Stomach (tissue), 9 donors: Measurements from ENCODE around the gene NLRX1. TPM values are rescaled to one million over a fixed set of nuclear protein-coding genes. Genes with fewer than 3 reads are reported as not detected.
A peak's percentile ranks its signal among the peaks of the same experiment; 100 is the strongest.

Source experiments
- DNase-seq, 2 donors: peaks; one replicate each; pipeline versions ENCODE4 v3.0.0 to v3.0.0-alpha.2; 2013 to 2019
- H3K27ac ChIP-seq, 5 donors: fragments of 200-600 bp in 4 of 5; sonication (generic) in 4 of 5; one replicate each; pipeline ENCODE4 v1.5.1; 2013 to 2019; ENCODE audit warnings: mild to moderate bottlenecking in 1 of 5, moderate library complexity in 1 of 5
- H3K27me3 ChIP-seq, 3 donors: fragments of 200-600 bp; sonication (generic); one replicate each; pipeline ENCODE4 v1.5.1; 2017 to 2019; ENCODE audit warnings: mixed run types in 1 of 3
- H3K36me3 ChIP-seq, 4 donors: fragments of 200-600 bp; sonication (generic); 1 replicate in 3 of 4; 2 replicates in 1 of 4; pipeline ENCODE4 v1.5.1; 2016 to 2019
- H3K4me1 ChIP-seq, 4 donors: fragments of 200-600 bp; sonication (generic); one replicate each; pipeline ENCODE4 v1.5.1; 2016 to 2019
- H3K4me3 ChIP-seq, 4 donors: fragments of 200-600 bp; sonication (generic) in 3 of 4; one replicate each; pipeline ENCODE4 v1.5.1; 2016 to 2019; ENCODE audit warnings: mild to moderate bottlenecking in 1 of 4
- H3K9me3 ChIP-seq, 4 donors: fragments of 200-600 bp; sonication (generic); one replicate each; pipeline ENCODE4 v1.5.1; 2016 to 2019
- EP300 ChIP-seq: sonication (generic); formaldehyde crosslinking; IDR thresholded peaks from one replicate; pipeline ENCODE4 v1.6.1; 2017; ENCODE audit warnings: antibody characterized with exemption
- POLR2A ChIP-seq, 4 donors: fragments of 450-650 bp; IDR thresholded peaks; one replicate each; pipeline ENCODE4 v1.6.1; 2016; ENCODE audit warnings: antibody characterized with exemption in 4 of 4, control low read depth in 2 of 4, mild to moderate bottlenecking in 1 of 4, moderate library complexity in 1 of 4
- POLR2AphosphoS5 ChIP-seq, 3 donors: sonication (generic); formaldehyde crosslinking; IDR thresholded peaks; one replicate each; pipeline ENCODE4 v1.6.1; 2016; ENCODE audit warnings: antibody characterized with exemption in 3 of 3
- WGBS, 5 donors: extraction: QIAGEN DNeasy Blood & Tissue Kit in 3 of 5; methylation state at CpG; one replicate each; pipeline versions ENCODE4 v1.1.5 to v1.1.7; 2013 to 2018; 5-methylcytosine and 5-hydroxymethylcytosine counted together
- intact Hi-C: fragments of 100-400 bp; cut with DNase I; formaldehyde crosslinking; loops from one replicate; pipeline ENCODE4 v1.15.1; 2023; ENCODE audit warnings: low total_unique reads
- polyA plus RNA-seq, 3 donors: library from polyadenylated mRNA; stranded (reverse); fragments of 200-250 nt; gene quantifications; one replicate each; pipeline ENCODE4 v1.2.3, GENCODE V29; 2013
- total RNA-seq, 5 donors: library from RNA; depleted of rRNA; stranded (reverse); fragments of >200 nt; gene quantifications; one replicate each; pipeline versions ENCODE4 v1.1.0 to v1.2.3, GENCODE V29; 2014 to 2016
- TF ChIP-seq, protein P1 (sequence below), 7 experiments: fragments of 450-650 bp in 4 of 7; fragments of 200-600 bp in 3 of 7; sonication (generic) in 3 of 7; IDR thresholded peaks; one replicate each; pipeline ENCODE4 v1.5.1; 2016 to 2019; ENCODE audit warnings: antibody characterized with exemption in 7 of 7, control low read depth in 2 of 7, mild to moderate bottlenecking in 1 of 7
- donor health status: healthy with polysubstance abuse.
- donor health status: Bipolar disorder and iron deficiency.
- donor health status: healthy.

NLRX1 gene
- total and polyA plus RNA-seq, 8 donors = 3.8 to 101 (median 12.1) TPM

DNA sequence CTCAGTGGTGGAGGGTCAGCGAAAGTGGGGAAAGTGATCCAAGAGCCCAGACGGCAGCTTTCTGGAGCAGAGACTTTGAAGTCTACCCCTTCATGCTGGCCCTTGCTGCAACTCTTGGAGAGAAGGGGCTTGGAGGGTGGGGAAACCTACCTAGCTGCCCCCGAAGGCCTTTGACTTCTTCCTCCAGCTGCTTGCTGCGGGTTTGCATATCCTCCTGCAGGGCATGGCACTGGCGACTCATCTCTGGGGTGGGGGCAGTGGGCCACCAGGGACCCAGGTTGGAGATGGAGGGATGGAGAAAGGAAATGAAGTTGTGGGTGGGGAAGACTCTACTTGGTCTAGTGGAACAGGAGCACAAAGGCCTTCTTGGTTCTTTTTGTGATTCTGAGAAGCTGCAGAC, 24.5 kb downstream of the NLRX1 start:
- peaks cover 0 to 3% (median 0%) of the 10 kb centered on the region in 3 donors for H3K27me3 ChIP-seq
- H3K4me3 ChIP-seq = no peak overlapping the region
- no peaks in the 10 kb centered on the region for H3K36me3 ChIP-seq
- DNase-seq = no peak
- WGBS, 5 donors = 81 to 97% (median 88%) methylated on average over 5 of the region's 5 CpGs
- H3K9me3 ChIP-seq = no peaks in the 10 kb centered on the region
- no peak overlapping the region for H3K27ac ChIP-seq
- intact Hi-C loops = no loop called here
- H3K4me1 ChIP-seq = peaks cover 0 to 30% (median 9%) of the 10 kb centered on the region in 4 donors
- no peak for TF ChIP-seq POLR2A (IDR thresholded peaks at IDR 0.05)
- no peak for TF ChIP-seq POLR2AphosphoS5 (IDR thresholded peaks at IDR 0.05)
- TF ChIP-seq EP300 = no peak
- TF ChIP-seq, protein P1, sequence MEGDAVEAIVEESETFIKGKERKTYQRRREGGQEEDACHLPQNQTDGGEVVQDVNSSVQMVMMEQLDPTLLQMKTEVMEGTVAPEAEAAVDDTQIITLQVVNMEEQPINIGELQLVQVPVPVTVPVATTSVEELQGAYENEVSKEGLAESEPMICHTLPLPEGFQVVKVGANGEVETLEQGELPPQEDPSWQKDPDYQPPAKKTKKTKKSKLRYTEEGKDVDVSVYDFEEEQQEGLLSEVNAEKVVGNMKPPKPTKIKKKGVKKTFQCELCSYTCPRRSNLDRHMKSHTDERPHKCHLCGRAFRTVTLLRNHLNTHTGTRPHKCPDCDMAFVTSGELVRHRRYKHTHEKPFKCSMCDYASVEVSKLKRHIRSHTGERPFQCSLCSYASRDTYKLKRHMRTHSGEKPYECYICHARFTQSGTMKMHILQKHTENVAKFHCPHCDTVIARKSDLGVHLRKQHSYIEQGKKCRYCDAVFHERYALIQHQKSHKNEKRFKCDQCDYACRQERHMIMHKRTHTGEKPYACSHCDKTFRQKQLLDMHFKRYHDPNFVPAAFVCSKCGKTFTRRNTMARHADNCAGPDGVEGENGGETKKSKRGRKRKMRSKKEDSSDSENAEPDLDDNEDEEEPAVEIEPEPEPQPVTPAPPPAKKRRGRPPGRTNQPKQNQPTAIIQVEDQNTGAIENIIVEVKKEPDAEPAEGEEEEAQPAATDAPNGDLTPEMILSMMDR (IDR thresholded peaks at IDR 0.05) = no peak

DNA sequence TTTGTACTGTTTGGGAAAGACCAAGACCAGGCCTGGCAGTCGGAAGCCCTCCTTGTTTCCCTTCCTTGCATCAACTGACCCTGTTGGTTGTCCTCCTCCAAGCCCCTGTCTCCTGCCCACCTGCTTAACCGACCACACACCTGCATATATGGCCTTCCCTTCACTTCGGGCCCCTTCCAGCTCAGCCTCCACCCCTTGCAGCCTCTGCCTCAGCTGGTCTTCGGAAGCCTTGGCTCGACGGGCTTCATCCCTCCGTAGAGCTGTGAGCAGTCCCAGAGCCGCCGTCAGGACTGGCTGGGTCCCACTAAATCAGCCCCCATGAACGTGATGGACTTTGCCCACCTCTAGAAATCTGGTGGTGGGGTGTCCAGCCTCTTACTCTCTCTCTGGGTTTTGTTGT, 25.1 kb downstream of the NLRX1 start:
- no peaks in the 10 kb centered on the region for H3K27me3 ChIP-seq
- intact Hi-C loops = no loop called here
- H3K27ac ChIP-seq = no peak overlapping the region
- H3K9me3 ChIP-seq = no peaks in the 10 kb centered on the region
- no peak for DNase-seq
- TF ChIP-seq POLR2AphosphoS5 (IDR thresholded peaks at IDR 0.05) = no peak
- TF ChIP-seq, protein P1 (IDR thresholded peaks at IDR 0.05) = no peak
- no peak for TF ChIP-seq POLR2A (IDR thresholded peaks at IDR 0.05)
- TF ChIP-seq EP300 = no peak
- peaks cover 0 to 25% (median 9%) of the 10 kb centered on the region in 4 donors for H3K4me1 ChIP-seq
- no peaks in the 10 kb centered on the region for H3K36me3 ChIP-seq
- H3K4me3 ChIP-seq = no peak overlapping the region
- 87 to 92% (median 88%) methylated on average over 10 of the region's 10 CpGs for WGBS, 5 donors

DNA sequence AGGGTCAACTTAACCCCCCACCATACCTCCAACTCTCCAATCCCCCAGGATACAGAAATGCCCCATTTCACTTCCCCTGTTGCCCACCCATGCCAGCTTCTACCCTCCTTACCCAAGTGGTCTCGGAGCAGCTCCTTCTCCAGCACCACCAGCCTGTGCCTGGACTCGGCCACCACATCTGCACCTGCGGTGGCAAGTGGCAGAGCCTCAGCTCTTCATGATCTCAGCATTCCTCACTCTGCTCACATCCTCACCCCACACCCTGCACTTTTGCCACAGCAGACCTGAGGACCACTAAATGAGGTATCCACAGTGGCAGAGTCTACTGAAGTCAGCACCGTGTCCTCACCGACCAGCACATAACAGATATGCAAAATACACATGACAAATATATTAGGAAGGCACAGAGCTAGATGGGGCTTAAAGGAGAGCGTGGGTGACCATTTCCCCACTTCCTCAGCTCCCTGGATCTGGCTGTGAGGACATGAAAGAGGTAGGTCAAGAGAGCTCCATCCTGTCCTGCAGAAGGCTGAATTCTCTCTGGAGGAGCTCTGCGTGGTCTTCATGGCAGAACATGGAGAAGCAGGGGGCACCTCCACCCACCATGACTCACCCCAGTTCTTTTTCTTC, 26.4 kb downstream of the NLRX1 start:
- H3K36me3 ChIP-seq = no peaks in the 10 kb centered on the region
- WGBS, 5 donors = 62 to 75% (median 72%) methylated on average over 7 of the region's 7 CpGs
- no peak overlapping the region for H3K4me3 ChIP-seq
- intact Hi-C loops = no loop called here
- TF ChIP-seq, protein P1 (IDR thresholded peaks at IDR 0.05) = no peak
- no peak for TF ChIP-seq EP300
- no peak for TF ChIP-seq POLR2AphosphoS5 (IDR thresholded peaks at IDR 0.05)
- no peak for TF ChIP-seq POLR2A (IDR thresholded peaks at IDR 0.05)
- H3K9me3 ChIP-seq = no peaks in the 10 kb centered on the region
- no peak for DNase-seq
- peaks cover 0 to 25% (median 9%) of the 10 kb centered on the region in 4 donors for H3K4me1 ChIP-seq
- H3K27me3 ChIP-seq = no peaks in the 10 kb centered on the region
- H3K27ac ChIP-seq = no peak overlapping the region

DNA sequence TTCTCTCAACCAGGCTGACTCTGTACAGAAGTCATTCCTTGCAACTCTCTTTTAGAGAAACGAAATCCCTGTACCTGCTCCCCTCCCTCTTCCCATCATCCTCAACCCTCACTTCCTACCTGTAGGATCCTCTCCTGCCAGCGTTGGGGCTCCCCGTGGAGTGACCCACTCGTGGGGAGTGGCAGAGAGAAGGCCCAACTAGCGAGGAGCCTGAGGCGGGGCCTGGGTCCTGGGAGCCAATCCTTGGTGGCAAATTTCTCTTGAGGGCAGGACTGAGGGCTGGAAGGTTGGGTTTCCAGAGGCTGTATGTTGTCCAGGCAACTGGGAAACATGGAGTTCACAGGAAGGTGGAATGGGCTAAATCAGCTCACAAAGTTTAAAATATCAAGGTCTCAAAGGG, 27.2 kb downstream of the NLRX1 start:
- WGBS, 5 donors = 19 to 34% (median 26%) methylated on average over 6 of the region's 6 CpGs
- TF ChIP-seq, protein P1 (IDR thresholded peaks at IDR 0.05) = no peak
- TF ChIP-seq POLR2AphosphoS5 (IDR thresholded peaks at IDR 0.05) (no peak), EP300 (no peak), POLR2A (IDR thresholded peaks at IDR 0.05) (no peak)
- Histone ChIP-seq H3K27me3 (no peaks in the 10 kb centered on the region), H3K36me3 (no peaks in the 10 kb centered on the region), H3K27ac (no peak overlapping the region), H3K4me3 (no peak overlapping the region), H3K9me3 (no peaks in the 10 kb centered on the region), H3K4me1 (peaks cover 0 to 25% (median 9%) of the 10 kb centered on the region in 4 donors)
- peak; percentile 68 to 75 for DNase-seq
- intact Hi-C loops = no loop called here
